Activated CD8-positive, alpha-beta memory T cell treated with anti-CD3 and anti-CD28 coated beads for 4 hours (primary cell): ENCODE results near the gene CCDC80.

Experiments
- DNase-seq, 2 donors: peaks; one replicate each; pipeline ENCODE4 v3.0.0-alpha.2; 2020; ENCODE audit warnings: low read depth in 2 of 2

Gene CCDC80, protein sequence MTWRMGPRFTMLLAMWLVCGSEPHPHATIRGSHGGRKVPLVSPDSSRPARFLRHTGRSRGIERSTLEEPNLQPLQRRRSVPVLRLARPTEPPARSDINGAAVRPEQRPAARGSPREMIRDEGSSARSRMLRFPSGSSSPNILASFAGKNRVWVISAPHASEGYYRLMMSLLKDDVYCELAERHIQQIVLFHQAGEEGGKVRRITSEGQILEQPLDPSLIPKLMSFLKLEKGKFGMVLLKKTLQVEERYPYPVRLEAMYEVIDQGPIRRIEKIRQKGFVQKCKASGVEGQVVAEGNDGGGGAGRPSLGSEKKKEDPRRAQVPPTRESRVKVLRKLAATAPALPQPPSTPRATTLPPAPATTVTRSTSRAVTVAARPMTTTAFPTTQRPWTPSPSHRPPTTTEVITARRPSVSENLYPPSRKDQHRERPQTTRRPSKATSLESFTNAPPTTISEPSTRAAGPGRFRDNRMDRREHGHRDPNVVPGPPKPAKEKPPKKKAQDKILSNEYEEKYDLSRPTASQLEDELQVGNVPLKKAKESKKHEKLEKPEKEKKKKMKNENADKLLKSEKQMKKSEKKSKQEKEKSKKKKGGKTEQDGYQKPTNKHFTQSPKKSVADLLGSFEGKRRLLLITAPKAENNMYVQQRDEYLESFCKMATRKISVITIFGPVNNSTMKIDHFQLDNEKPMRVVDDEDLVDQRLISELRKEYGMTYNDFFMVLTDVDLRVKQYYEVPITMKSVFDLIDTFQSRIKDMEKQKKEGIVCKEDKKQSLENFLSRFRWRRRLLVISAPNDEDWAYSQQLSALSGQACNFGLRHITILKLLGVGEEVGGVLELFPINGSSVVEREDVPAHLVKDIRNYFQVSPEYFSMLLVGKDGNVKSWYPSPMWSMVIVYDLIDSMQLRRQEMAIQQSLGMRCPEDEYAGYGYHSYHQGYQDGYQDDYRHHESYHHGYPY

DNA sequence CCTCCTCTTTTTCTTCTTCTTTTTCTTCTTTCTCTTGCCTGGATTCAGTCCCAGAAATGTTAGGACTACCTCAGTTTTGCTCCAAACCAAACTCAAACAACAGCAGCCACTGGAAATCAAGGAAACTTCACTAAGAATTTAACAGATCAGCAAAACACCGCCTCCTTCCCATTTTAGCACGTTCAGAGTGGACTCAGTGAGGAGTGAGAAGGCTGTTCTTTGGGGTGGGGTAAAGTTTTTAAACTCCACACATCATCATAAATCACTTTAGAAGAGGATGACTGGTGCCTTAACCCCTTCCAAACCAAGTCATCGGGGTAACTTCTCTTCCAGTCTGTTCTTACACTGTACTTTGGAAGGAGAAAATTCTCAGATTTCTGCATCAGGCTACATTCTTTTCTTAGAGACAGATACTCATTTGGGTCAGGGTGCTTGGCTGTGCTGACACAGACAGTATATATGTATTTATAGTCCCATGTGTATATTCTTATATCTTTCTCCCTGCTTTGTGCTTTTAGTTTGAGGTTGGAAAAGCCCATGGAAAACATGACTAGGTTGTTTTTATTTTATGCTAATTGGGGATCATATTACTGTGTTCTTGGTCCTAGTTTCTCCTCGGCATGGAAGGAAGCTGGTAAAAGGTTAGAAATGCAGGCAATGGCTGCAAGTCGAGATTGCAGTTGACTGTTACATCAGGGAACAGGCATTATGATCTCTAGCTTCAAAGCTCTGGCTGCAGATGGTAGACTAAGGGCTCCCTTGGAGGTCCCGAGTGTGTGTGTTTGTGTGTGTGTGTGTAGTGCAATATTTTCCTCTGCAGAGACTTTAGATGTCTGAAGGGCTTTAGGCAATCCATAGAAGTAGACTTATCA is at the start of gene CCDC80:
Gene CCDC80, minus strand, starts transcription at position 214 of the 872 bp plus-strand sequence. CDS start 1,238 bp downstream, outside the sequence.
- DNase-seq: no peak

DNA sequence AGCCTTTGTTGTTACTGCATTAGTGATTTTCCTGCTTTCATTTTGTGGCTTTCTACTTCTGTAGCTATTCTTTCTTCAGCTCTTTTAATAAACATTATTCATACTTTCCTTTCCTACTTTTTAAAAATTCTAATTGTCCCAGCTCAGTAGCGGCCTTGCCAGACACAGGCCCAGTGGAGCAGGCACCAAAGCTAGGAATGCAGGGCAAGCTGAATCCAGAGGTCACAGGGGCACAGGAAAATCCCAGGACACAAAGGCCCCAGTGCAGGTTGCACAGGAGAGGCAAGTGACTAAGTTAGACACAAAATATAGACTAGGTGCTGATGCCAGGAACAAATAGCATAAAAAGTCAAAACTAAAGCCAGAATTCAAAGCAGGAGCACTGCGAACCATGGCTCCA is 49.0 kb upstream of the CCDC80 start:
- no peak for DNase-seq

DNA sequence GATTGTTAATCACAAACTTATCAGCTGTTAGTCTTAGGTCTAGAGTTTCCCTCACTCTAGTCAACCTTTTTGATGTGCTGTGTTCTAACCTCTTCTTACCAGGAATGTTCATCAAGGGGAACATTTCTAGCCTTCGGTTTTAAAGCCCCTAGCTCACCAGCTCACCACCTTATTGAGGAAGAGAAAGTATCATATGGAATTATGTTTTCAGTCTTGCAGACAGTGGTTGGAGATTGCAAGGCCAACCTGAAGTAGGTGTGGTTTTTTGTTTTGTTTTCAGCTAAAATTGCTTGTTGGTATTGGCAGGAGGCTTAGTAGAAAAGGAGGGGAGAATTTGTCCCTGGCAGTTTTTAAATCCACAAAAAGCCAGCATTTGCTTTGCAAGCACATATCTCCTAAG is 48.4 kb upstream of the CCDC80 start:
- no peak for DNase-seq

DNA sequence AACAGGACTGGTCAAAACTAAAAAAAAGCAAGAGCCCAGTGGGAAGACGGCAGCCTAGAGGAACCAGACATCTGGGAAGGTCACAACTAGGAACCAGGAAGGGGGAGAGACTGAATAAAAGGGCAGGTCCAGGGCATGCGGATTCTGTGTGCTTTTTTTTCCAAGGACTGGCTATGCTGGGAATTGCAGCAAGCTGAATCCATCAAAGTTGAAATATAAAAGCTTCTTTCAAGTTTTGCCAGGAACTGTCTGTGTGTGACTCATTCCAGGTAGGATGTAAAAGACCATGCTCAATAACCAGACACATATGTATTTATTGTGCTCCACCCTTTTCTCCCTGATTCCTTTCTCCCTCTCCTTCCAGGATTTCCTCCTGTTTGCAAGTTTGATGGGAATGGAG is 47.9 kb upstream of the CCDC80 start:
- no peak for DNase-seq

DNA sequence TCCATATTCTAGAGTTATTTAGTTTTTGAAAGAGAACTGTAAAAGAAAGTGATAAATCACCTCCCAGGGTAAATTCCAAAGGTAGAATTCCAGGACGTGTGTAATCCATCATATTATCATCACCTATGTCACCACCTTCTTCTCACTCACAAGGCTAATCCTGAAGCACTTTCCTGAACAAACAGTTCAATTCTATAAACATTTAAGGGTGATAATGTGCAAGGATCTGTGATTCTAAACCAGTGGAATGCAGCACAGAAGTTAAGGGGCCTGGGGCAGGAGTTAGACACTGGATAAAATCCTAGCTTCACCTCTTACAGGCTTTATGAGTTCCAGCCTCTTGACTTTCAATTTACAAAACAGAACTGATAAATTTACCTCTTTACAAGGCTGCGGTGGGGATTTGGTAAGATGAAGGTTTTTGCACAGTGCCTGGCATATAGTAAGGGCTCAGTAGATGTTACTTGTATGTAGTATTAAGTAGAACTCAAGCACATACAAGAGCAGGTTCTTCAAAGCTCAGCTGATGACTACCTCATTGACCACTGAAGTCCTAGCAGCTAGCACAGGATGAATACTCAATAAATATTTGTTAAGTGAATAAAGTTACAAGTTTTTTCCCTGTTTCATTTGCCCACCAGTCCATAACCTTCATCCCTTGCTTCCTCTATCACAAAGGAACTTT is 47.3 kb upstream of the CCDC80 start:
- DNase-seq: no peak

DNA sequence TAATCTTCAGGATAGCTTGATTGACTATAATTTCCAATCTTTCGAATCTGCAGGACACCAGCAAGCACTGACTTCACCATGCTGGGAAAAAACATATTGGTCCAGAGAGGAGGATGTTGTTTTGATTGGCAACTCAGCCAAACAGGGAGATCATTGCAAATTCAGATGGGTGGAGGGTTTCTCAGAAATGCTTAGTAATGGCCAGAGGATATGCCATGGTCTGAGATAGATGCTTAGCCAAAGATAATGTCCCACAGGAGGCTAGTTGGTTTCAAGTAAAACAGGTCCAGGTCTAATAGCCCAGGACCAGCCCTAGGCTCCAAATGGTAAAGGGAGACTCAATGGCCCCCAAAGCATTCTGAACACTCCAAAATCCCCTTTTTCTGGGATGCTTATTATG is 46.7 kb upstream of the CCDC80 start:
- no peak for DNase-seq

DNA sequence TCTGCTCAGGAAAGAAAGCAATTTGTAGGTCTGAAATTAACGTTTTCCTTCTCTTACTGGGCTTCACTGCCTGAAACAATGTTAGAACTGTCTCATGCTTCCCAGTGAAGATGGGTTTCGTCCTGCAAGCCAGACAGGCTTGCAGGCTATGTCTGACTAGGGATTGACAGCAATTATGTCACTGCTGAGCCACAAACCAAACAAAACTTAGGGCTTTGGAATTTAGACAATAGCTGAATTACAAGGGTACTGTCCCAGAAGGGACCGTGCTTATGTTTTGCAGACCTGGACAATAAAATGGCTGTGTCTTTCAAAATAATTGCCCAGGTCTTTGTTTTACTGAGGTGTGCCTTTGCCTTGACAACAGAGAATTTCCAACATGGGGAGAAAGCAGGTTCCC is 46.3 kb upstream of the CCDC80 start:
- no peak for DNase-seq

DNA sequence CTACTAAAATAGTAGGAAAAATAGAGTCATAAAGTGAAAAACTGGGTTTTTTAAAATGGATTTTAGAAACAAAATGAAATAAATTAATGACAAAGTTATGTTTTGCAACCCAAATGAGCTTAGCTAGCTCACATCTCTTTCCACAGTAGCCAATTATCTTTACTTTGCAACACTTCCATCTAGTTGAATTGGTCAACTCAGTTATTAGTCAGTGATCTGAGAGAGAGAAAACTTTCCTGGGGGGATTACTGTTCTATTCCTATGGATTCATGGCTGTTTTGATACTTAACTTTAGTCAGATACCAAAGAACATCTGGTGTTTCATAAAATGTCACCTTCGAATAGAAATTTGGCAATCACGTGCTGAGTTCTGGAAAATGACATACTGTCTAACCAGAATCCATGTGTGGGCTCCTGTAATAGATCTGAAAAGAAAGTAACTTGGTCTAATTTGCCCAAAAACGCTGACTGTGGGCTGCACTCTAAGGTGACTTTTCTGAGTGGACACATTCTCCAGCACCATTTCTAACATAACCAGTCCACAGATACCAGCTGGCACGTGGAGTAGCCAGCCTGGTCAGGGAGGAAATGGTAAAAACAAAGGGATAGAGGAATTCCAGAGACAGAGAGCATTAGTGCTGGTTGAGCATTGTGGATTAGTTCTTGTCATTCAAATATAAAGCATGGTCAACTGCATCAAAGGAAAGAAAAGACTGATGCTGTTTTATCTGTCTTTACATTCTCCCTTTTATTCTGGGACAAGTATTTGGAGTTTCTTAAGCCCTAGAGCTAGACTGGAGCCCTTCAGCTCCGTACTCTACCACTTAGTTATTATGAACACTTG is 45.2 kb upstream of the CCDC80 start:
- DNase-seq: no peak

DNA sequence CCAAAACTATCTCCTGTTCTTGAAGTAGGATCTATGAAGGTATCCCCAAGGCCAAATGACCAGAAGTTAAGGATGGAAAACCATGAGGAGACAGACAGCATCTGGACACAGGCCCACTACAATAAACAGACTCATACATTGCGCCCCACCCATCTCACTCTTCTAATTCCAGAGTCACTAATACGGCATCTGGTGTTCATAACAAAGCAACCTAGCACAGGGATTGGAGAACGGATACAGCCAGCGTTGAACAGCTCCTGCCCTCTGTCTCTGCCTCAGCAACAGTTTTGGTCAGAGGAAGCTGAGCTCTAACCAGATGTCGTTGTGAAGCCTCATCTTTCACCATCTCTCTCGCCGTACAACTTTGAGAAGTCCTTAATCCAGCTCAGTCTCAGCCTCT is 44.5 kb upstream of the CCDC80 start:
- DNase-seq: no peak

DNA sequence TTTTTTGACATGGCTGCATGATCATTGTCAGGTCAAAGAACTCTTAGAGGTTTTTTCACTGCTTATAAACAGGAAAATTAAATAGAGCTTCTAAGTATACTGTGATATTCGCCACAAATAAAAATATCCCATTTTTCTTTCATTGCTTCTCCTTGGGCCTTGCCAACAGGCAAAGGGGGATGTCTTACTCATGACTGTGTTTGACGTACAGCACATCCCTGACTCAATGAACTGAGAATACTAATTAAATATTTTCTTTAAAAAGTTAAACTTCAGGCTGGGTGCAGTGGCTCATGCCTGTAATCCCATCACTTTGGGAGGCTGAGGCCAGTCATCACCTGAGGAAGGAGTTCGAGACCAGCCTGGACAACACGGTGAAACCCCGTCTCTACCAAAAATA is 41.4 kb upstream of the CCDC80 start:
- DNase-seq: no peak

DNA sequence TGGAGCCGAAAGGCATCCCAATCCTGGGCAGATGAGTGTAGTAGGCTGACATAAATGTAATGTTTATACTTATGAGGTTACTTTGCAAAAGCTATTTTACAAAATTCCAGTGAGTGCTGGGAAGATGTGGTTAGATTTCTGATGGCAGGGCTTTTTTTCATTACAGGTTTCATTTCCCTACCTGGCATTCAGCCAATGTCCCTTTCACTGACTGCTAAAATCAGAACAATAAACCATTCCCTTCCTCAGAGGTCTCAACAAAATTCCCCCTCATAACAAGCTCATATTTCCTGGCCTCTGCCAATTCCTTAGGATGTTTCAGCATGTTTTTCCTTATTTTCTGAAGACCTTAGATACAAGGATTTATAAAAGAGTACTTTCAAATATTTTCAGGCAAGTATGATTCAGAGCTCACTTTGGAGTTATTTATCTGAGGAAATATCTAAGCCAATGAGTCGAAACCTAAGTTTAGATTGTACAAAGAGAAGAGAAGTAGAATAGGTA is 40.9 kb upstream of the CCDC80 start:
- DNase-seq: no peak

DNA sequence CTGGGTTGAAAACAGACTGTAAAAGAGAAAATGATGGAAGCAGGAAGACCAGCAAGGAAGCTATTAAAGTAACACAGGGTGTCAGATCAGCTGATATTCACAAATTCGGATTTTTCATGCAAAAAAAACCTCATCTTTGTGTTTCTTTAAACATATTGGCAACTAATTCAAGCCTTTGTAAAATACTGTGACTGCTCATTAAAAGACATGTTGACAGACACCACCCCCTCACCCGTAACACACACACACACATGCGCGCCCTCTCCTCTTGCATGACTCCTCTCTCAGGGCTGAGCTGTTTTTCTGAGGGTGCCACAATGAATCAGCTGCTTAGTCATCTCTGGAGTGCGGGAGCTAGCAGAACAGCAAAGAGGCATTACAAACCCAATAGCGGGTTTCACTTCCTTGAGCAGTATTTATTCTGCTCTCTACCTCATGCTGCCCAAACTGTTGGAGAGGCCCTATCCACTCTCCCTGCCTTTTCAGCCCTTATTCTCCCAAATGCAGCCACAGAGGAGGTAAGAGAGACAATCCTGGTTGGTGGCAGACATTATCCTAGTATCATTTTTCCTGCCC is 35.8 kb upstream of the CCDC80 start:
- DNase-seq: peak; percentile 66 to 81

DNA sequence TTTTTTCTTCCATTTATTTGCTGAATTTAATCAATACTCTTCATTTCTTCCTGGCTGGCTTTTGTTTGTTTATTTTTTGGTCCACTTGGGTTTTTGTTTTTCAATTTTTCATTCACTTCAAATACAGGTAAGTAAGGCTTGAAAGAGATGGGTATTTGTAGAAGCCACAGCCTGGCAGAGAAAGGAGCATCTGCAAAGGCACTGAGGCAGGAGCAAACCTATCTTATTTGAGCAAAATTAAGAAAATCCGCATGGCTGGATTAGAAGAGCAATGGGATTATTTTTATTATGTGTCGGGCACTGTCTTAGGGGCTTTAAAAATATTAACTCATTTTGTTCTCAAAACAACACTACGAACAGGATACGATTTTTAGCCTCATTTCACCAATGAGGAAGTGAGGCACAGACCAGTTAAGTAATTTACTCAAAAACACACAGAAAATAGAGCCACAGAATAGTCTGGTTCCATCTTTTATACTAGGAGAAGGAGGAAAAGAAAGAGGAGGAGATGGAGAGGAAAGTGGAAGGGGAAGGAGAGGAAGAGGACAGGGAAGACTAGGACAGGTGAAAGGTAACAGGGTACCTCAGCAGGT is 35.1 kb upstream of the CCDC80 start:
- DNase-seq: no peak

DNA sequence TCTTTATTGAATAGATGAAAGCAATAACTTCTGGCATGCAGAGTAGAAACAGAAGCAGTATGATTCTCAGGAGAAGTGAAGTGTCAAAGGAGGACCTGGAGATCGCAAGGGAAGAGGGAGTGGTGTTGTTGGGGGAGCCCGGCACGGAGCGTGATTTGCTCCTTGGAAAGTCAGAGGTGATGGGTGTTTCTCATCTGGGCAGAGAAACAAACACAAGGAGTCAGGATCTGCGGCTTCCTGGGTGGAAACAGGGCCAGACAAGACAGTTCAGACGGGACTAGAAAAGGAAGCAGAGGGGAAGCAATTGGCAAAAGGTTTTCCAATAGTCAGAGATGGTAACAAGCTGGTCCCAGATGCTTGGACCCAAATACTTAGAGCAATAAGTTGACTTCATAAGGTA is 34.4 kb upstream of the CCDC80 start:
- no peak for DNase-seq

DNA sequence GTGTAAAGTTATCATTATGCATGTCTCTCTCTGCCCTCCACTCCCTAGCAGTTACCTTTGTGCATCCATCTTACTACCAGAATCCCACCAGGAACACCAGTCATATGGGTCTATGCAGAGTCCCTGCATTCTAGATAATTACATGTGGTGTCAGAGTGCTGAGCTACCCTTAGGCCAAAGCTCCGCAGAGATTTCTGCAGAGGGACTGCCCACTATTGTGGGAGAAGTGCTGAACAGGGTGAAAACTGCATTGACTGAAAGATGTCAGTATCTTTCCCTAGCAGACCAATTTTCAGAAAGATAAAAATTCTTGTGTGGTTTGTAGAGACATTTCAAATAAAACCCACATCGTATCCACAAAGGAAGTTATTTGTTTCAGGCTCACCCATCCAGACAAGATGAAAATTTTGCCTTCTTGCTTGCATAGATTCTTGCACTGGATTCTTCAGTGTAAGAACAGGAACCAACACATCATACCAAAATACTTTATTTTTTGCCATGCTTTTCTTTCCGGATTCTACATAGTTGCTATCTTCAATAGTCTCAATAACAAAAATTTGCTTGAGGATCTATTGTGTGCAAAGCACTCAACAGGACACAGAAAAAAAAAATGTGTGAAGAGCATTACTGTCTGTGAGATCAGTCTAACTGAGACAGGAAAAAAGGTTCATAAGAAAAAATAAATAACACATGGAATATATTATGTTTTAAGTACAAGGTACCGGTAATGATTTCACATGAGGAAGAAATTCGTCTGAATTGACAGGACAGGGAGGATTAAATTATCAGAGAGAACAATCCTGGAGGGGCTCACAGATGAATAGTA is 32.0 kb upstream of the CCDC80 start:
- no peak for DNase-seq

DNA sequence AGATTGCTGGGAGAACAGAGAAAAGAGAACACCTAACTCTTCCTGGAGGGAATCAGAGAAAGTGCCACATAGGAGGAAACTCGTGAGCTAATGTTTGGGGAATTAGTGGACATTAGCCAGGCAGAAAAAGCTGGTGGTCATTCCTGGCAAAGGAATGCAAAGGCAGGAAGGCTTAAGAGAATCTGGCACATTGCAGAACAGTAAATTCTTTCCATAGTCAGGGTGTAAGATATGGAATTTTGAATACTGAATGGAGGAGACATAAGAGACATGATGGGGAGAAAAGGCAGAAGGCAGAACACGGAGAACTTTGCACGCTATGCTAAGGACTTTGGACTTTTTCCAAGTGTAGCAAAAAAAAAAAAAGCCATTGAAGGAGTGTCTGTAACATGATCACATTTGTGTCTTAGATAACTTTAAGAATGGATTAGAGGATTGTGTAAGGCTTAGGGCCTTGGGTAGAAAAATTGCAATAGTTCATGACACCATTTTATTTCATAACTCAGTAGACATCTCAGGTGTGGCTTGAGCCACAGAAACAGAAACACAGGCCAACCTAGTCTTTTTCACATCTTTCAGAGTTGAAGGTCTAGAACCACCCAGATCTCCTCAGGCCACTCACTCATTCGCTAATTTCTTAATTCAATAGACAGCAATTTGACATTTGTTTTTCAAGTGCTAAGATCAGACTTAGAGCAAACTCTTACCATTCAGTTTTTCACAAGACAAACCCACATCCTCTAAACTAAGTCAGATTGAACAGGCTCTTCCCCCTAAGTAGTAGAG is 31.2 kb upstream of the CCDC80 start:
- no peak for DNase-seq

DNA sequence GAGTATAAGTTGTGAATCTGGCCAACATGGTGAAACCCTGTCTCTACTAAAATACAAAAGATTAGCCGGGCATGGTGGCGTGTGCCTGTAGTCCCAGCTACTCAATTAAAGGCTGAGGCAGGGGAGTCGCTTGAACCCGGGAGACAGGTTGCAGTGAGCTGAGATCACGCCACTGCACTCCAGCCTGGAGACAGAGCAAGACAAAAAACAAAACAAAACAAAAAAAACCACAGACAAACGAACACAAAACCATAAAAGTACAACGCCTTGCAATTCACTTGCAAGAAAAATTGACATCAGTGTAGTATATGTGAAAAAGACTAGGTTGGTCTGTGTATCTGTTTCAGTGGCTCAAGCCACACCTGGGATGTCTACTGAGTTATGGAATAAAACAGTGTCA is 29.9 kb upstream of the CCDC80 start:
- no peak for DNase-seq

DNA sequence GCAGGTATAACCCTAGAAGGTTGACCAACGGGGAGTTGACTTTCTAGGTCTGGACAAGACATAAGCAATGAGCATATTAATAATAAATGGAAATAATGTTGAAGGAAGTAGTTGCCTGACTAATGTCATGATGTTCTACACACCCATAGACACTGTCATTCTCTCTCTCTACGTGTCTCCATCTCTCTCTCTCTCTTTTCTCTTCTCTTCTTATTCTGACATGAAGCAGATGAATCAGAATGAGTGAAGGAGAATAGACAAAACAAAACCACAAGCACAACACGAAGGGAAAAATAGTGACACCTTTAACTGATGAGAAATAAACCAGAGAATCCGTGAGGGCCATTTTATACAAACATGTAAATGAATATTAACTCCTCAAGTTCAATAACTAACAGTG is 26.7 kb upstream of the CCDC80 start:
- DNase-seq: no peak
